Ovary (tissue), 9 donors: ENCODE measurements around the gene GTF2IRD1. TPM values are rescaled to one million over a fixed set of nuclear protein-coding genes. Genes with fewer than 3 reads are reported as not detected.

Source experiments
- DNase-seq, 5 donors: peaks; one replicate each; pipeline ENCODE4 v3.0.0-alpha.2; 2019 to 2020
- H3K27ac ChIP-seq, 2 donors: fragments of 200-600 bp; one replicate each; pipeline versions ENCODE4 v1.5.1 to v1.8.0; 2019 to 2022
- H3K27me3 ChIP-seq: fragments of 200-600 bp; one replicate; pipeline ENCODE4 v1.8.0; 2022
- H3K36me3 ChIP-seq: fragments of 200-600 bp; sonication (generic); one replicate; pipeline ENCODE4 v1.5.1; 2019
- H3K4me1 ChIP-seq: one replicate; pipeline ENCODE4 v1.8.1; 2013; ENCODE audit warnings: mild to moderate bottlenecking, moderate library complexity; ENCODE audit not compliant: insufficient read depth
- H3K4me3 ChIP-seq: fragments of 200-600 bp; sonication (generic); one replicate; pipeline ENCODE4 v1.5.1; 2017
- H3K9me3 ChIP-seq, 2 donors: fragments of 200-600 bp in 1 of 2; sonication (generic) in 1 of 2; one replicate each; pipeline versions ENCODE4 v1.5.1 to v1.8.1; 2013 to 2019; ENCODE audit warnings: mild to moderate bottlenecking in 1 of 2, moderate library complexity in 1 of 2
- CTCF ChIP-seq, 3 donors: fragments of 450-650 bp in 2 of 3; fragments of 200-600 bp in 1 of 3; IDR thresholded peaks; one replicate each; pipeline versions ENCODE4 v1.5.1 to v1.8.0; 2016 to 2022; ENCODE audit warnings: antibody characterized with exemption in 3 of 3, mild to moderate bottlenecking in 1 of 3
- EP300 ChIP-seq: sonication (generic); formaldehyde crosslinking; IDR thresholded peaks from one replicate; pipeline ENCODE4 v1.6.1; 2017; ENCODE audit warnings: antibody characterized with exemption
- POLR2A ChIP-seq: fragments of 450-650 bp; IDR thresholded peaks from one replicate; pipeline ENCODE4 v1.6.1; 2017; ENCODE audit warnings: antibody characterized with exemption, mild to moderate bottlenecking, moderate library complexity
- WGBS, 3 donors: extraction: QIAGEN DNeasy Blood & Tissue Kit in 1 of 3; methylation state at CpG; one replicate each; pipeline versions ENCODE4 v1.1.5 to v1.1.7; 2013 to 2017; 5-methylcytosine and 5-hydroxymethylcytosine counted together
- intact Hi-C, 4 donors: fragments of 100-400 bp; cut with DNase I; formaldehyde crosslinking; loops; one replicate each; pipeline versions ENCODE4 v1.11.0 to v1.15.1; 2022 to 2023
- polyA plus RNA-seq, 2 donors: library from polyadenylated mRNA; stranded (reverse); fragments of 200-250 nt in 1 of 2; fragments of 350-450 nt in 1 of 2; fragmentation: Illumina TruSeq in 1 of 2; extraction: RNeasy Lipid Tissue Mini Kit (QIAGEN cat#74804) in 1 of 2; gene quantifications; one replicate each; pipeline ENCODE4 v1.2.3, GENCODE V29; 2013 to 2014
- total RNA-seq, 7 donors: library from RNA; depleted of rRNA in 2 of 7; stranded (reverse); fragments of >200 nt in 2 of 7; fragmentation: NEBNext Ultra II Directional in 3 of 7; extraction: Animal tissue kit (Norgen Biotek cat#: 25700) in 3 of 7; gene quantifications; one replicate each; pipeline versions ENCODE4 v1.1.0 to v1.2.4, GENCODE V29; 2016 to 2023
- donor health status: DM: no; HTN: no; CAD: no; lungs with moderate emphysema.
- donor health status: DM: no; HTN: no; CAD: no.
- donor health status: Bipolar disorder and iron deficiency.
- donor health status: DM: yes; HTN: yes; CAD: no.
- donor health status: DM: no; HTN: no; CAD: no.
- donor health status: DM: yes; HTN: yes; CAD: no.

Gene GTF2IRD1
- total and polyA plus RNA-seq, 9 donors: 12.0 to 39.0 (median 28.0) TPM

- Histone ChIP-seq H3K4me1 (peaks cover 7% of the 10 kb centered on the region), H3K9me3 (no peaks in the 10 kb centered on the region), H3K36me3 (no peaks in the 10 kb centered on the region), H3K4me3 (no peak overlapping the region), H3K27ac (no peak overlapping the region), H3K27me3 (no peaks in the 10 kb centered on the region)
- intact Hi-C loops: loop anchor here in 1 of 4 donors (10.0 kb wide), 1 partner anchor 741 kb away; the partner anchor contains the start of gene METTL27
- no peak for TF ChIP-seq POLR2A
- TF ChIP-seq CTCF (IDR thresholded peaks at IDR 0.05): no peak
- no peak for TF ChIP-seq EP300
- no peak for DNase-seq
Observed at GRCh38 chr7:74585844-74586243, 132.1 kb downstream of the GTF2IRD1 start.

GRCh38 chr7:74586258-74587175, 132.8 kb downstream of the GTF2IRD1 start:
- peak overlapping the region in 1 of 2 donors; percentile 1 for H3K27ac ChIP-seq
- peak in 3 of 5 donors; percentile 35 to 65 (median 37) for DNase-seq
- 64 to 65% (median 65%) methylated on average over 18 of the region's 18 CpGs for WGBS, 3 donors

GRCh38 chr7:74587435-74588126, 133.9 kb downstream of the GTF2IRD1 start:
- 31 to 34% (median 32%) methylated on average over 13 of the region's 13 CpGs for WGBS, 3 donors
- H3K27ac ChIP-seq: peak overlapping the region in 1 of 2 donors; percentile 31
- no peaks in the 10 kb centered on the region for H3K27me3 ChIP-seq
- no peak overlapping the region for H3K4me3 ChIP-seq
- intact Hi-C loops: loop anchor here in 1 of 4 donors (10.0 kb wide), 1 partner anchor 743 kb away; the partner anchor contains the start of gene METTL27
- DNase-seq: peak; percentile 89 to 92 (median 90)
- no peaks in the 10 kb centered on the region for H3K36me3 ChIP-seq
- H3K9me3 ChIP-seq: no peaks in the 10 kb centered on the region
- no peak for TF ChIP-seq POLR2A
- H3K4me1 ChIP-seq: peaks cover 5% of the 10 kb centered on the region

More at GRCh38 chr7:74586258-74587175, 132.8 kb downstream of the GTF2IRD1 start:
- Histone ChIP-seq H3K4me1 (peaks cover 5% of the 10 kb centered on the region), H3K36me3 (no peaks in the 10 kb centered on the region), H3K27me3 (no peaks in the 10 kb centered on the region), H3K4me3 (no peak overlapping the region), H3K9me3 (no peaks in the 10 kb centered on the region)
- TF ChIP-seq EP300: no peak
- TF ChIP-seq CTCF (IDR thresholded peaks at IDR 0.05): no peak
- TF ChIP-seq POLR2A: no peak
- intact Hi-C loops: loop anchor here in 1 of 4 donors (10.0 kb wide), 1 partner anchor 742 kb away; the partner anchor contains the start of gene METTL27

GRCh38 chr7:74590813-74591212, 137.1 kb downstream of the GTF2IRD1 start:
- intact Hi-C loops: no loop called here
- H3K36me3 ChIP-seq: no peaks in the 10 kb centered on the region

GRCh38 chr7:74598558-74598957, 144.9 kb downstream of the GTF2IRD1 start:
- H3K4me3 ChIP-seq: no peak overlapping the region
- no peaks in the 10 kb centered on the region for H3K36me3 ChIP-seq
- intact Hi-C loops: no loop called here
- H3K9me3 ChIP-seq: no peaks in the 10 kb centered on the region
- DNase-seq: no peak
- no peak overlapping the region for H3K27ac ChIP-seq
- H3K4me1 ChIP-seq: no peaks in the 10 kb centered on the region
- TF ChIP-seq POLR2A: no peak
- 80 to 95% (median 90%) methylated on average over 1 of the region's 1 CpG for WGBS, 3 donors
- H3K27me3 ChIP-seq: no peaks in the 10 kb centered on the region

More at GRCh38 chr7:74590813-74591212, 137.1 kb downstream of the GTF2IRD1 start:
- no peaks in the 10 kb centered on the region for H3K27me3 ChIP-seq
- no peak overlapping the region for H3K4me3 ChIP-seq
- no peak overlapping the region for H3K27ac ChIP-seq
- H3K9me3 ChIP-seq: no peaks in the 10 kb centered on the region
- peaks cover 5% of the 10 kb centered on the region for H3K4me1 ChIP-seq
- DNase-seq: no peak
- 92 to 96% (median 94%) methylated on average over 16 of the region's 16 CpGs for WGBS, 3 donors
- no peak for TF ChIP-seq EP300
